B cell (primary cell): Measurements from ENCODE around the gene TMBIM1. TPM values are rescaled to one million over a fixed set of nuclear protein-coding genes. Genes with fewer than 3 reads are reported as not detected.

Source experiments
- ATAC-seq: fragments of 200-7000 bp; cut with Tn5 transposase; one replicate; pipeline ENCODE4 v1.10.0; 2021; ENCODE audit warnings: low read depth, mild to moderate bottlenecking, moderate number of reproducible peaks, moderate library complexity
- CTCF ChIA-PET: fragments of 350-600 bp; sonication (Branson Sonifier 250); formaldehyde crosslinking; loops from one replicate; lab custom pipeline; 2021; ENCODE audit warnings: antibody characterized with exemption, inconsistent platforms; lab: Charles Lee
- POLR2A ChIA-PET: fragments of 350-600 bp; sonication (Branson Sonifier 250); formaldehyde crosslinking; loops from one replicate; lab custom pipeline; 2021; ENCODE audit warnings: antibody characterized with exemption; lab: Charles Lee
- DNase-seq: peaks from one replicate; pipeline ENCODE4 v3.0.0; 2013
- H2AFZ ChIP-seq: 2 replicates; pipeline ENCODE4 v1.6.1; 2012; ENCODE audit warnings: mild to moderate bottlenecking, low read depth, low read length; ENCODE audit not compliant: insufficient read depth, poor library complexity, severe bottlenecking
- H3K27ac ChIP-seq, 2 donors: 1 replicate in 1 of 2; 2 replicates in 1 of 2; pipeline ENCODE4 v1.5.1; 2012 to 2013; ENCODE audit warnings: low read length in 2 of 2, mild to moderate bottlenecking in 2 of 2, moderate library complexity in 1 of 2
- H3K27me3 ChIP-seq, 4 experiments: fragments of 200-600 bp in 1 of 4; sonication (generic) in 1 of 4; replicated peaks in 1 of 4; 1 replicate in 2 of 4; 2 replicates in 2 of 4; pipeline versions ENCODE4 v1.6.1 to v1.7.0; 2013 to 2016; ENCODE audit warnings: low read length in 3 of 4, mild to moderate bottlenecking in 2 of 4, mixed read lengths in 1 of 4, moderate library complexity in 1 of 4; ENCODE audit not compliant: insufficient read depth in 4 of 4, control insufficient read depth in 3 of 4; ENCODE audit errors: control extremely low read depth in 1 of 4
- H3K36me3 ChIP-seq, 2 experiments: replicated peaks in 1 of 2; 1 replicate in 1 of 2; 2 replicates in 1 of 2; pipeline versions ENCODE4 v1.6.1 to v1.7.1; 2013; ENCODE audit warnings: low read length in 1 of 2; ENCODE audit not compliant: insufficient read depth in 2 of 2, control insufficient read depth in 1 of 2; ENCODE audit errors: control extremely low read depth in 1 of 2, extremely low read depth in 1 of 2
- H3K4me1 ChIP-seq, 2 donors: fragments of 200-600 bp in 1 of 2; sonication (generic) in 1 of 2; 1 replicate in 1 of 2; 2 replicates in 1 of 2; pipeline versions ENCODE4 v1.5.1 to v1.6.1; 2013 to 2017; ENCODE audit warnings: low read length in 2 of 2; ENCODE audit not compliant: control insufficient read depth in 2 of 2, insufficient read depth in 2 of 2
- H3K4me2 ChIP-seq: replicated peaks from 2 replicates; pipeline ENCODE3; 2012; ENCODE audit warnings: mild to moderate bottlenecking, low read depth, low read length; ENCODE audit not compliant: poor library complexity, severe bottlenecking
- H3K4me3 ChIP-seq, 5 experiments: fragments of 200-600 bp in 1 of 5; sonication (generic) in 1 of 5; 1 replicate in 3 of 5; 2 replicates in 2 of 5; pipeline versions ENCODE4 v1.5.1 to v1.7.0; 2011 to 2016; ENCODE audit warnings: low read length in 4 of 5, mild to moderate bottlenecking in 4 of 5, low read depth in 2 of 5, control low read depth in 1 of 5, moderate library complexity in 1 of 5; ENCODE audit not compliant: insufficient read depth in 1 of 5; ENCODE audit errors: control extremely low read depth in 1 of 5, extremely low read depth in 1 of 5
- H3K79me2 ChIP-seq: fragments of 200-600 bp; sonication (generic); one replicate; pipeline ENCODE4 v1.6.0; 2016; ENCODE audit warnings: low read length; ENCODE audit not compliant: control insufficient read depth, insufficient read depth
- H3K9ac ChIP-seq: fragments of 200-600 bp; sonication (generic); 2 replicates; pipeline ENCODE4 v1.6.1; 2017; ENCODE audit warnings: mild to moderate bottlenecking, low read length, moderate library complexity
- H3K9me3 ChIP-seq, 3 donors: one replicate each; pipeline versions ENCODE4 v1.6.1 to v1.7.1; 2013; ENCODE audit warnings: low read length in 2 of 3; ENCODE audit not compliant: control insufficient read depth in 2 of 3, insufficient read depth in 1 of 3; ENCODE audit errors: control extremely low read depth in 1 of 3
- H4K20me1 ChIP-seq: 2 replicates; pipeline ENCODE4 v1.6.0; 2012; ENCODE audit warnings: mild to moderate bottlenecking, low read length; ENCODE audit not compliant: insufficient read depth, control insufficient read depth, poor library complexity, severe bottlenecking
- H3K27ac Mint-ChIP-seq: one replicate; pipeline ENCODE4 v1.8.0; 2021; ENCODE audit warnings: mixed read lengths
- H3K27me3 Mint-ChIP-seq: one replicate; pipeline ENCODE4 v1.8.0; 2021; ENCODE audit warnings: mixed read lengths
- H3K4me1 Mint-ChIP-seq: one replicate; pipeline ENCODE4 v1.8.0; 2021; ENCODE audit warnings: mixed read lengths
- H3K4me3 Mint-ChIP-seq: one replicate; pipeline ENCODE4 v1.8.0; 2021; ENCODE audit warnings: mixed read lengths
- H3K9me3 Mint-ChIP-seq: one replicate; pipeline ENCODE4 v1.8.0; 2022; ENCODE audit warnings: mixed read lengths; ENCODE audit not compliant: insufficient read depth
- EZH2 ChIP-seq: IDR thresholded peaks from 2 replicates; pipeline ENCODE4 v1.6.1; 2012; ENCODE audit warnings: borderline replicate concordance, low read depth, mild to moderate bottlenecking, moderate library complexity, low read length; ENCODE audit not compliant: insufficient read depth, poor library complexity, severe bottlenecking
- WGBS: methylation state at CpG from one replicate; pipeline ENCODE4 v1.1.5; 2013; ENCODE audit warnings: missing lambda C conversion rate; ENCODE audit not compliant: insufficient coverage; 5-methylcytosine and 5-hydroxymethylcytosine counted together
- intact Hi-C: fragments of 100-400 bp; cut with micrococcal nuclease; formaldehyde crosslinking; loops from one replicate; pipeline ENCODE4 v1.10.0; 2022
- polyA plus RNA-seq: library from polyadenylated mRNA; depleted of rRNA; stranded (reverse); fragments of >200 nt; gene quantifications from 2 replicates; pipeline ENCODE4 v1.2.3, GENCODE V29; 2012
- total RNA-seq, 2 donors: library from RNA; stranded (reverse); fragments of 120-200 nt in 1 of 2; gene quantifications; 1 replicate in 1 of 2; 2 replicates in 1 of 2; pipeline versions ENCODE4 v1.2.3 to v1.2.4, GENCODE V29; 2013 to 2022
- TF ChIP-seq, protein P1 (sequence below): fragments of 200-600 bp; IDR thresholded peaks from one replicate; pipeline ENCODE4 v1.8.0; 2022; ENCODE audit warnings: antibody characterized with exemption, mild to moderate bottlenecking

Gene TMBIM1
- total and polyA plus RNA-seq, 2 donors (not counting 1 experiment from before 2014, with no cell fraction given) = 68.7 to 137 TPM

DNA sequence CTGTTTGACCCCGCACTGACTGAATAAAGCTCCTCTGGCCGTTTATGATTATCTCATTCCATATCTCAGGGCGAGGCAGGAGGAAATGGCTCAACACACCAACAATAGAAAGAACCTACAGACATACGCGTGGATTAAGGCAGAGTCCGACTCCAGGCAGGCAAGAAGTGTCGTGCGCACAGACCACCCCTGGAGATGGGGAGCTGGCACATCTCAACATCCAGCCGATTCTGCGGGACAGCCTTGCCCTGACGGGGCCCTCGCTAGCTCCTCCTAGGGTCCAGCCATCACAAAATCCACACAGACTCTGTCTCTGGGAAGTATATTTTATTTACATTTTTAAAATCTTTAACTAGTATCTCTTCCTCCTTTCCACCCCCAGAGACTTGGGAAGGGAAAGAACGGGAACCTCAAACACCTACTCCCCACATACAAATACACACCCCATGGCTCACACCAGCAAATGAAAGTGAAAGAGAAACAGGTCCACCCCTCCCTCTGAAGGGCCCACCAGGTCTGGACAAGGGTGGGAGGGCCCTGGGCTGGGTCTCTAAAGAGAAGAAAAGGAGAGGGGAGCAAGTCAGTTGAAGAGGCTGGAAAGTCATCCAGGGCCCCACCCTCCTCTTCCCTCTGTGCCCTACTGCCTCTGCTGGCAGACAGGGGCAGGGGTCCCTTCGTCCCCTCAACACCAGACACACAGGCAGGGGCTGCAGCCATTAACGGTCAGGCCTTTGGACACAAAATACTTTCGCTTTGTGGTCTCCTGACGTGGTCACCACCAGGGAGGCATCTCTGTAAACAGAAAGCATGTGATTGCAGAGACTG lies 28.3 kb downstream of the TMBIM1 start:
- peaks cover 52% of the 10 kb centered on the region for H3K4me1 Mint-ChIP-seq
- Histone ChIP-seq H3K4me1 (peaks cover 29 to 49% of the 10 kb centered on the region in 2 donors), H3K9ac (no peak overlapping the region), H3K4me2 (peak overlapping the region; percentile 3), H2AFZ (no peak overlapping the region), H3K36me3 (peaks cover 0 to 51% of the 10 kb centered on the region in 2 experiments), H3K79me2 (peaks cover 32% of the 10 kb centered on the region), H3K27ac (no peak overlapping the region), H3K9me3 (no peaks in the 10 kb centered on the region), H4K20me1 (peaks cover 27% of the 10 kb centered on the region), H3K4me3 (no peak overlapping the region), H3K27me3 (no peaks in the 10 kb centered on the region)
- peak; percentile 28 for ATAC-seq
- peak overlapping the region; percentile 13 for H3K27ac Mint-ChIP-seq
- intact Hi-C loops = no loop called here
- ChIA-PET POLR2A (no interaction called here), CTCF (no interaction called here)
- no peak for DNase-seq
- H3K9me3 Mint-ChIP-seq = no peaks in the 10 kb centered on the region
- H3K4me3 Mint-ChIP-seq = no peak overlapping the region
- H3K27me3 Mint-ChIP-seq = no peaks in the 10 kb centered on the region
- TF ChIP-seq, protein P1, sequence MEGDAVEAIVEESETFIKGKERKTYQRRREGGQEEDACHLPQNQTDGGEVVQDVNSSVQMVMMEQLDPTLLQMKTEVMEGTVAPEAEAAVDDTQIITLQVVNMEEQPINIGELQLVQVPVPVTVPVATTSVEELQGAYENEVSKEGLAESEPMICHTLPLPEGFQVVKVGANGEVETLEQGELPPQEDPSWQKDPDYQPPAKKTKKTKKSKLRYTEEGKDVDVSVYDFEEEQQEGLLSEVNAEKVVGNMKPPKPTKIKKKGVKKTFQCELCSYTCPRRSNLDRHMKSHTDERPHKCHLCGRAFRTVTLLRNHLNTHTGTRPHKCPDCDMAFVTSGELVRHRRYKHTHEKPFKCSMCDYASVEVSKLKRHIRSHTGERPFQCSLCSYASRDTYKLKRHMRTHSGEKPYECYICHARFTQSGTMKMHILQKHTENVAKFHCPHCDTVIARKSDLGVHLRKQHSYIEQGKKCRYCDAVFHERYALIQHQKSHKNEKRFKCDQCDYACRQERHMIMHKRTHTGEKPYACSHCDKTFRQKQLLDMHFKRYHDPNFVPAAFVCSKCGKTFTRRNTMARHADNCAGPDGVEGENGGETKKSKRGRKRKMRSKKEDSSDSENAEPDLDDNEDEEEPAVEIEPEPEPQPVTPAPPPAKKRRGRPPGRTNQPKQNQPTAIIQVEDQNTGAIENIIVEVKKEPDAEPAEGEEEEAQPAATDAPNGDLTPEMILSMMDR = no peak
- no peak for TF ChIP-seq EZH2
- 90% methylated on average over 12 of the region's 17 CpGs for WGBS
